Measurements from ENCODE around the gene AP4E1.

AP4E1 gene

GRCh38 chr15:50959717-50960116 is 51.2 kb downstream of the AP4E1 start:
- no peaks in the 10 kb centered on the region for H3K79me2 ChIP-seq (ENCODE audit: insufficient read depth, low read length)
- H3K4me2 ChIP-seq (ENCODE audit: low read depth, low read length, poor library complexity, severe bottlenecking), result no peak overlapping the region
- TF ChIP-seq CTCF (conservative IDR thresholded peaks at IDR 0.05; ENCODE audit: low read length), result no peak
- no peak for TF ChIP-seq EZH2phosphoT487 (IDR thresholded peaks at IDR 0.05; ENCODE audit: borderline replicate concordance)
- no peaks in the 10 kb centered on the region for H3F3A ChIP-seq (ENCODE audit: low read depth)
- H3K9ac ChIP-seq (ENCODE audit: low read depth, low read length, poor library complexity, severe bottlenecking), result no peak overlapping the region
- H3K9me3 ChIP-seq (ENCODE audit: insufficient read depth, low read depth, low read length), result peaks cover 20% of the 10 kb centered on the region
- no peak overlapping the region for H2AFZ ChIP-seq (ENCODE audit: low read length)
- no peaks in the 10 kb centered on the region for H3K9me2 ChIP-seq (replicated peaks; ENCODE audit: low read depth, low read length)
- H4K20me1 ChIP-seq (ENCODE audit: insufficient read depth, low read length, poor library complexity, severe bottlenecking), result no peaks in the 10 kb centered on the region
- no peaks in the 10 kb centered on the region for H3K4me1 ChIP-seq (ENCODE audit: insufficient read depth, low read length, poor library complexity, severe bottlenecking)
- H3K4me3 ChIP-seq (ENCODE audit: low read length, poor library complexity, severe bottlenecking), result no peak overlapping the region
- H3K36me3 ChIP-seq (ENCODE audit: insufficient read depth, low read length), result peaks cover 68% of the 10 kb centered on the region
- no peaks in the 10 kb centered on the region for H3K27me3 ChIP-seq (ENCODE audit: insufficient read depth, low read length, poor library complexity, severe bottlenecking)

- H3K36me3 ChIP-seq (ENCODE audit: insufficient read depth, low read length), result peaks cover 37% of the 10 kb centered on the region
Measured at GRCh38 chr15:50964075-50964474, 55.6 kb downstream of the AP4E1 start.

GRCh38 chr15:50968353-50968752 is 59.9 kb downstream of the AP4E1 start:
- Histone ChIP-seq H3K9ac (ENCODE audit: low read depth, low read length, poor library complexity, severe bottlenecking) (no peak overlapping the region), H3K4me3 (ENCODE audit: low read length, poor library complexity, severe bottlenecking) (no peak overlapping the region), H3K27me3 (ENCODE audit: insufficient read depth, low read length, poor library complexity, severe bottlenecking) (no peaks in the 10 kb centered on the region), H3K9me2 (replicated peaks; ENCODE audit: low read depth, low read length) (no peaks in the 10 kb centered on the region), H3K79me2 (ENCODE audit: insufficient read depth, low read length) (no peaks in the 10 kb centered on the region), H4K20me1 (ENCODE audit: insufficient read depth, low read length, poor library complexity, severe bottlenecking) (no peaks in the 10 kb centered on the region), H3K4me2 (ENCODE audit: low read depth, low read length, poor library complexity, severe bottlenecking) (no peak overlapping the region), H2AFZ (ENCODE audit: low read length) (no peak overlapping the region), H3F3A (ENCODE audit: low read depth) (no peaks in the 10 kb centered on the region), H3K9me3 (ENCODE audit: insufficient read depth, low read depth, low read length) (peaks cover 23% of the 10 kb centered on the region), H3K4me1 (ENCODE audit: insufficient read depth, low read length, poor library complexity, severe bottlenecking) (no peaks in the 10 kb centered on the region), H3K36me3 (ENCODE audit: insufficient read depth, low read length) (peaks cover 45% of the 10 kb centered on the region; the same call in 1 of the 2 replicates)
- no peak for TF ChIP-seq EZH2phosphoT487 (IDR thresholded peaks at IDR 0.05; ENCODE audit: borderline replicate concordance)
- TF ChIP-seq CTCF (conservative IDR thresholded peaks at IDR 0.05; ENCODE audit: low read length), result no peak

More at GRCh38 chr15:50964075-50964474, 55.6 kb downstream of the AP4E1 start:
- Histone ChIP-seq H3K79me2 (ENCODE audit: insufficient read depth, low read length) (no peaks in the 10 kb centered on the region), H3K4me2 (ENCODE audit: low read depth, low read length, poor library complexity, severe bottlenecking) (no peak overlapping the region), H3K4me3 (ENCODE audit: low read length, poor library complexity, severe bottlenecking) (no peak overlapping the region), H3K4me1 (ENCODE audit: insufficient read depth, low read length, poor library complexity, severe bottlenecking) (no peaks in the 10 kb centered on the region), H3K27me3 (ENCODE audit: insufficient read depth, low read length, poor library complexity, severe bottlenecking) (no peaks in the 10 kb centered on the region), H3K9me3 (ENCODE audit: insufficient read depth, low read depth, low read length) (peaks cover 19% of the 10 kb centered on the region), H3K9me2 (replicated peaks; ENCODE audit: low read depth, low read length) (no peaks in the 10 kb centered on the region), H3F3A (ENCODE audit: low read depth) (no peaks in the 10 kb centered on the region), H4K20me1 (ENCODE audit: insufficient read depth, low read length, poor library complexity, severe bottlenecking) (no peaks in the 10 kb centered on the region), H2AFZ (ENCODE audit: low read length) (no peak overlapping the region), H3K9ac (ENCODE audit: low read depth, low read length, poor library complexity, severe bottlenecking) (no peak overlapping the region)
- TF ChIP-seq EZH2phosphoT487 (IDR thresholded peaks at IDR 0.05; ENCODE audit: borderline replicate concordance) (no peak), CTCF (conservative IDR thresholded peaks at IDR 0.05; ENCODE audit: low read length) (no peak)
